ENCODE results near the gene PGLYRP4. TPM values are rescaled to one million over a fixed set of nuclear protein-coding genes. Genes with fewer than 3 reads are reported as not detected.

Gene PGLYRP4
- total and polyA plus RNA-seq, 4 donors = not detected

- no peak for TF ChIP-seq JUND (IDR thresholded peaks at IDR 0.05)
- no peak for TF ChIP-seq HNF4A (conservative IDR thresholded peaks at IDR 0.05)
- no peak for TF ChIP-seq SP1 (IDR thresholded peaks at IDR 0.05)
- no peak for TF ChIP-seq GABPA (IDR thresholded peaks at IDR 0.05 in 1 of 2, conservative IDR thresholded peaks at IDR 0.05 in 1 of 2)
- H3K27ac ChIP-seq (ENCODE audit: low read depth in 1 of 2, low read length in 2 of 2) = no peak overlapping the region
- 75% methylated on average over 6 of the region's 6 CpGs for WGBS
- H3K4me3 ChIP-seq (ENCODE audit: low read depth in 1 of 3, low read length in 3 of 3) = no peak overlapping the region
- H3K9ac ChIP-seq (ENCODE audit: low read depth in 1 of 2, low read length in 2 of 2) = no peak overlapping the region
- no peaks in the 10 kb centered on the region for H3K36me3 ChIP-seq (ENCODE audit: control insufficient read depth in 4 of 4, insufficient read depth in 3 of 4, low read depth in 1 of 4, low read length in 3 of 4)
- H3K27me3 ChIP-seq (ENCODE audit: control insufficient read depth in 4 of 4, insufficient read depth in 4 of 4, low read length in 3 of 4) = peaks cover 0 to 5% (median 0%) of the 10 kb centered on the region in 4 donors
- DNase-seq (ENCODE audit: low spot score) = peak; percentile 26
- H3K4me1 ChIP-seq (ENCODE audit: control insufficient read depth in 4 of 4, insufficient read depth in 4 of 4, low read length in 3 of 4) = no peaks in the 10 kb centered on the region
- H3K9me3 ChIP-seq (ENCODE audit: control insufficient read depth in 4 of 4, low read length in 3 of 4) = no peaks in the 10 kb centered on the region
Measured at GRCh38 chr1:153393926-153394325, 45.3 kb upstream of the PGLYRP4 start.

GRCh38 chr1:153392822-153393221 lies 44.2 kb upstream of the PGLYRP4 start:
- TF ChIP-seq EGR1 (IDR thresholded peaks at IDR 0.05; ENCODE audit: low read depth in 2 of 2) = no peak
- TF ChIP-seq SP1 (IDR thresholded peaks at IDR 0.05) = no peak
- TF ChIP-seq ZBTB33 (IDR thresholded peaks at IDR 0.05) = no peak
- TF ChIP-seq MAX (IDR thresholded peaks at IDR 0.05) = no peak
- no peak for TF ChIP-seq RXRA (IDR thresholded peaks at IDR 0.05)
- no peak for TF ChIP-seq FOXA1 (IDR thresholded peaks at IDR 0.05)
- no peak for TF ChIP-seq NR2F2 (IDR thresholded peaks at IDR 0.05)
- no peak for TF ChIP-seq HNF4G (IDR thresholded peaks at IDR 0.05)
- DNase-seq (ENCODE audit: low spot score) = no peak
- WGBS = 79% methylated on average over 3 of the region's 3 CpGs
- H3K9me3 ChIP-seq (ENCODE audit: control insufficient read depth in 4 of 4, low read length in 3 of 4) = no peaks in the 10 kb centered on the region
- no peak overlapping the region for H3K27ac ChIP-seq (ENCODE audit: low read depth in 1 of 2, low read length in 2 of 2)
- H3K36me3 ChIP-seq (ENCODE audit: control insufficient read depth in 4 of 4, insufficient read depth in 3 of 4, low read depth in 1 of 4, low read length in 3 of 4) = no peaks in the 10 kb centered on the region
- no peaks in the 10 kb centered on the region for H3K4me1 ChIP-seq (ENCODE audit: control insufficient read depth in 4 of 4, insufficient read depth in 4 of 4, low read length in 3 of 4)
- H3K9ac ChIP-seq (ENCODE audit: low read depth in 1 of 2, low read length in 2 of 2) = no peak overlapping the region
- no peak overlapping the region for H3K4me3 ChIP-seq (ENCODE audit: low read depth in 1 of 3, low read length in 3 of 3)
- peaks cover 0 to 5% (median 0%) of the 10 kb centered on the region in 4 donors for H3K27me3 ChIP-seq (ENCODE audit: control insufficient read depth in 4 of 4, insufficient read depth in 4 of 4, low read length in 3 of 4)

- no peaks in the 10 kb centered on the region for H3K4me1 ChIP-seq (ENCODE audit: control insufficient read depth in 4 of 4, insufficient read depth in 4 of 4, low read length in 3 of 4)
- H3K4me3 ChIP-seq (ENCODE audit: low read depth in 1 of 3, low read length in 3 of 3) = no peak overlapping the region
- no peak overlapping the region for H3K9ac ChIP-seq (ENCODE audit: low read depth in 1 of 2, low read length in 2 of 2)
- H3K27me3 ChIP-seq (ENCODE audit: control insufficient read depth in 4 of 4, insufficient read depth in 4 of 4, low read length in 3 of 4) = peaks cover 0 to 5% (median 0%) of the 10 kb centered on the region in 4 donors
- no peaks in the 10 kb centered on the region for H3K9me3 ChIP-seq (ENCODE audit: control insufficient read depth in 4 of 4, low read length in 3 of 4)
- no peak for DNase-seq (ENCODE audit: low spot score)
- TF ChIP-seq ZBTB33 (IDR thresholded peaks at IDR 0.05) = no peak
- no peak for TF ChIP-seq HNF4G (IDR thresholded peaks at IDR 0.05)
- WGBS = 49% methylated on average over 3 of the region's 3 CpGs
- H3K36me3 ChIP-seq (ENCODE audit: control insufficient read depth in 4 of 4, insufficient read depth in 3 of 4, low read depth in 1 of 4, low read length in 3 of 4) = no peaks in the 10 kb centered on the region
- H3K27ac ChIP-seq (ENCODE audit: low read depth in 1 of 2, low read length in 2 of 2) = no peak overlapping the region
Measured at GRCh38 chr1:153392258-153392657, 43.6 kb upstream of the PGLYRP4 start.

All from liver (tissue), 9 donors.